ENCODE results near the gene RBM4B. TPM values are rescaled to one million over a fixed set of nuclear protein-coding genes. Genes with fewer than 3 reads are reported as not detected.

Gene RBM4B
- total and polyA plus RNA-seq, 2 of the 13 experiments (the other 11 are each of a cell fraction or from before 2014, with no cell fraction given): 25.8 to 32.4 TPM

DNA sequence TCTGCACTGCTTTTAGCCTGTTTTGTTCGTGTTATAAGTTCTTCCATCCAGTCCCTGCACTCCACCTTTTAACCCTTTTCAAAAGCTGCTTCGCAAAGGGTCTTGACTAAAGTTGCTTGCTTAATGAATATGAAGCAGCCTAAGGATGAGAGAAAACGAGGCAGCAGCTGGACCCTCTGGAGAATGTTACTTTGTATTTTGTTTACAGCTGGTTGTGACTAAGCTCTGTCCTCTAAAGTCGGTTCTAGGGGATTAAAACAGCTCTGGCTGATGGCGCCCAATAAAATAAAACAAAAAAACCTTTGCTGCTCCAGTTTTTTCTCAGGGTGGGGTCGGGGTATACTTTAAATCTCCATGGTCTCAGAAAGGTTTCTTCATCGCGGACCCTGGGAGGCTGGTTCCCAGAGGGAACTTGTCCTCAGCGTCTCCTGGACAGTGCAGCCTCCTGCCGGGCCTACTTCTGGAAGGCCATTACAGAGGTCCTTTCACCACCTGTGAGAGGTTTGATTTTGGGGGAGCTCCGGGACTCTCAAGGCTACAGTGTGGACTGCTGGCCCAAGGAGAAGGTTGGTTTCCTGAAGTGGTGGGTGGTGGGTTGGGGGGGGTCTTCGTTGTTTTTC lies 40.0 kb downstream of the RBM4B start (continued):
- no peak for TF ChIP-seq REST (IDR thresholded peaks at IDR 0.05; ENCODE audit: borderline replicate concordance in 1 of 2, low read depth in 1 of 2, low read length in 2 of 2)
- TF ChIP-seq, protein P1, sequence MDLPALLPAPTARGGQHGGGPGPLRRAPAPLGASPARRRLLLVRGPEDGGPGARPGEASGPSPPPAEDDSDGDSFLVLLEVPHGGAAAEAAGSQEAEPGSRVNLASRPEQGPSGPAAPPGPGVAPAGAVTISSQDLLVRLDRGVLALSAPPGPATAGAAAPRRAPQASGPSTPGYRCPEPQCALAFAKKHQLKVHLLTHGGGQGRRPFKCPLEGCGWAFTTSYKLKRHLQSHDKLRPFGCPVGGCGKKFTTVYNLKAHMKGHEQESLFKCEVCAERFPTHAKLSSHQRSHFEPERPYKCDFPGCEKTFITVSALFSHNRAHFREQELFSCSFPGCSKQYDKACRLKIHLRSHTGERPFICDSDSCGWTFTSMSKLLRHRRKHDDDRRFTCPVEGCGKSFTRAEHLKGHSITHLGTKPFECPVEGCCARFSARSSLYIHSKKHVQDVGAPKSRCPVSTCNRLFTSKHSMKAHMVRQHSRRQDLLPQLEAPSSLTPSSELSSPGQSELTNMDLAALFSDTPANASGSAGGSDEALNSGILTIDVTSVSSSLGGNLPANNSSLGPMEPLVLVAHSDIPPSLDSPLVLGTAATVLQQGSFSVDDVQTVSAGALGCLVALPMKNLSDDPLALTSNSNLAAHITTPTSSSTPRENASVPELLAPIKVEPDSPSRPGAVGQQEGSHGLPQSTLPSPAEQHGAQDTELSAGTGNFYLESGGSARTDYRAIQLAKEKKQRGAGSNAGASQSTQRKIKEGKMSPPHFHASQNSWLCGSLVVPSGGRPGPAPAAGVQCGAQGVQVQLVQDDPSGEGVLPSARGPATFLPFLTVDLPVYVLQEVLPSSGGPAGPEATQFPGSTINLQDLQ (CRISPR knock-in tag; IDR thresholded peaks at IDR 0.05): no peak
- TF ChIP-seq ZBTB1 (CRISPR knock-in tag; IDR thresholded peaks at IDR 0.05; ENCODE audit: borderline replicate concordance): no peak
- 0 out of 2 replicates have a peak, but pooled peaks have one; percentile 16 for TF ChIP-seq KLF6 (CRISPR knock-in tag; IDR thresholded peaks at IDR 0.05)
- no peak for TF ChIP-seq REPIN1 (CRISPR knock-in tag; IDR thresholded peaks at IDR 0.05; ENCODE audit: borderline replicate concordance, low read depth)
- no peak for TF ChIP-seq RBAK (CRISPR knock-in tag; IDR thresholded peaks at IDR 0.05)
- no peak for TF ChIP-seq ATAD3A (CRISPR knock-in tag; IDR thresholded peaks at IDR 0.05)
- no peak for TF ChIP-seq BHLHE40 (IDR thresholded peaks at IDR 0.05; ENCODE audit: low read length)
- TF ChIP-seq PAX8 (CRISPR knock-in tag; IDR thresholded peaks at IDR 0.05; ENCODE audit: borderline replicate concordance): no peak
- TF ChIP-seq, protein P2, sequence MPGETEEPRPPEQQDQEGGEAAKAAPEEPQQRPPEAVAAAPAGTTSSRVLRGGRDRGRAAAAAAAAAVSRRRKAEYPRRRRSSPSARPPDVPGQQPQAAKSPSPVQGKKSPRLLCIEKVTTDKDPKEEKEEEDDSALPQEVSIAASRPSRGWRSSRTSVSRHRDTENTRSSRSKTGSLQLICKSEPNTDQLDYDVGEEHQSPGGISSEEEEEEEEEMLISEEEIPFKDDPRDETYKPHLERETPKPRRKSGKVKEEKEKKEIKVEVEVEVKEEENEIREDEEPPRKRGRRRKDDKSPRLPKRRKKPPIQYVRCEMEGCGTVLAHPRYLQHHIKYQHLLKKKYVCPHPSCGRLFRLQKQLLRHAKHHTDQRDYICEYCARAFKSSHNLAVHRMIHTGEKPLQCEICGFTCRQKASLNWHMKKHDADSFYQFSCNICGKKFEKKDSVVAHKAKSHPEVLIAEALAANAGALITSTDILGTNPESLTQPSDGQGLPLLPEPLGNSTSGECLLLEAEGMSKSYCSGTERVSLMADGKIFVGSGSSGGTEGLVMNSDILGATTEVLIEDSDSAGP (CRISPR knock-in tag; IDR thresholded peaks at IDR 0.05; ENCODE audit: borderline replicate concordance): no peak
- no peak for TF ChIP-seq ZNF180 (CRISPR knock-in tag; IDR thresholded peaks at IDR 0.05; ENCODE audit: borderline replicate concordance, low read depth)
- no peak for TF ChIP-seq HOMEZ (CRISPR knock-in tag; IDR thresholded peaks at IDR 0.05; ENCODE audit: low read depth)
- no peak for TF ChIP-seq SRSF4 (IDR thresholded peaks at IDR 0.05; ENCODE audit: low read depth, low read length, poor library complexity, severe bottlenecking)
- TF ChIP-seq STAT6 (CRISPR knock-in tag; IDR thresholded peaks at IDR 0.05; ENCODE audit: borderline replicate concordance): 0 out of 2 replicates have a peak, but pooled peaks have one; percentile 13
- TF ChIP-seq SMARCC2 (IDR thresholded peaks at IDR 0.05): no peak

All from HepG2 (cell line).